NK-92 (cell line): ENCODE measurements around the gene TMEM179.
"Not testable (repeated sequence)": the region's sequence is repeated elsewhere in the genome, so short reads cannot be mapped to it uniquely, and the experiment has no call there.

Experiments
- DNase-seq: peaks from one replicate; lab custom pipeline; 2025; ENCODE audit not compliant: unreplicated experiment; lab: John Stamatoyannopoulos, UW

TMEM179 gene

GRCh38 chr14:104638190-104638589, 33.6 kb upstream of the TMEM179 start:
- no peak for DNase-seq

- DNase-seq = no peak
Measured at GRCh38 chr14:104637546-104638003, 33.0 kb upstream of the TMEM179 start.

GRCh38 chr14:104636846-104637545, 32.4 kb upstream of the TMEM179 start:
- not testable (repeated sequence) for DNase-seq

- no peak for DNase-seq
Measured at GRCh38 chr14:104636131-104636530, 31.6 kb upstream of the TMEM179 start.

GRCh38 chr14:104635717-104636116, 31.1 kb upstream of the TMEM179 start:
- no peak for DNase-seq

DNA sequence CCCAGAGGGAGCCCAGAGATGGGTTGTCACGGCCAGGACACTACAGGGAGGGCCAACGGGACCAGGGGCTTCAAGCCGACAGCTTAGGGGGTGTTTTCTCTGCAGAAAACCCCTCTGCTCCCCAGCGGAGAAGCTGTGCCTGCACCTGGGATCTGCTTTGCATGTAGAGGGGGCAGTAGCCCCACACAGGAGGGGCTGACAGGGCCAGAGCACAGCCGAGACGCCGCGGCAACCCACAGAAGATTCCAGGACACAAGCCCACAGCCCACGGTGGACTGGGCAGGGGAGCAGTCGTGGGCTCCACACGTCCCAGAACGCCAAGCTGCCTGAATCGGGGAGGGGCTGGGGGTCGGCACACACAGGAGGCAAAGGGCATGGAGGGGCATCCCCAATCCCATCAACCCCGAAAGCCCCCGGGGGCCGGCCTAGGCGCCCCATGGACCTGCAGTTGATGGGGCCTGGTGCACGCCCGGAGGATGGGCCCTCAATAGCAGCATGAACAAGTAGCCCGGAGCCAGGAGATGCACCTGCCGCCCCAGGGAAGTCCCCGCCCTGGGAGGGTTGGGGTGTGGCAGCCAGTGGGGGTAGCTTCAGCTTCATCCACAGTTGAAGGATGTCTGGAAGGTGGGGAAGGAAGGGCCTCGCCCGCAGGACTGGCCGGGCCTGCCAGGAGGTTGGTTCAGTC, 30.5 kb upstream of the TMEM179 start:
- no peak for DNase-seq

DNA sequence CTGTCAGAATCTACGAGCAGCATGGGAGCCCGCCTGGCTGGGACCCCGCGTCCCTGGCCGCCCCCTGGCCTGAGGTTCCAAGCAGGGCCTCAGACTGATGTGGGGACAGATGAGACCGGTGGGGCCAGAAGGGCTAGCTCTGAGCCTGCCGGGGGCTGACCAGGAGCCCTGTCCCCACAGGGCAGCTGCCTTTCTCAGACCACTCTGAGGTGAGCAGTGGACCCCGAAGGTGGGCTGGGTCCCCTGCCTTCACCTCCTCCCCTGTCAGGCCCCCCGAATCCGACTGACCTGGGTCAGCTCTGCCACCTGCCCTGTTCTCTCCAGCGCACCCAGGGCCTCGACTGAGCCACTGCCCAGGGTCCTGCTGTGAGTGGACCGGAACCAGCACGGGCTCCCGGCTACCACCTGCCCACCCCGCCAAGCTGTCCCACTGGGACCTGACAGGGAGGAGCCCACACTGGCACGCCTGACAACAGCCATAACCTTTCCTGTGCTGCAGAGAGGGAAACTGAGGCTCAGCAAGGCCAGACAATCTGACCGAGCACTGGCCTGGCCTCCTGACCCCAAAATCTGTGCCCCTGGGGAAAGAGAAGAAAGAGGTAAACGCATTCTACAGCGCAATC, 29.7 kb upstream of the TMEM179 start:
- no peak for DNase-seq

DNA sequence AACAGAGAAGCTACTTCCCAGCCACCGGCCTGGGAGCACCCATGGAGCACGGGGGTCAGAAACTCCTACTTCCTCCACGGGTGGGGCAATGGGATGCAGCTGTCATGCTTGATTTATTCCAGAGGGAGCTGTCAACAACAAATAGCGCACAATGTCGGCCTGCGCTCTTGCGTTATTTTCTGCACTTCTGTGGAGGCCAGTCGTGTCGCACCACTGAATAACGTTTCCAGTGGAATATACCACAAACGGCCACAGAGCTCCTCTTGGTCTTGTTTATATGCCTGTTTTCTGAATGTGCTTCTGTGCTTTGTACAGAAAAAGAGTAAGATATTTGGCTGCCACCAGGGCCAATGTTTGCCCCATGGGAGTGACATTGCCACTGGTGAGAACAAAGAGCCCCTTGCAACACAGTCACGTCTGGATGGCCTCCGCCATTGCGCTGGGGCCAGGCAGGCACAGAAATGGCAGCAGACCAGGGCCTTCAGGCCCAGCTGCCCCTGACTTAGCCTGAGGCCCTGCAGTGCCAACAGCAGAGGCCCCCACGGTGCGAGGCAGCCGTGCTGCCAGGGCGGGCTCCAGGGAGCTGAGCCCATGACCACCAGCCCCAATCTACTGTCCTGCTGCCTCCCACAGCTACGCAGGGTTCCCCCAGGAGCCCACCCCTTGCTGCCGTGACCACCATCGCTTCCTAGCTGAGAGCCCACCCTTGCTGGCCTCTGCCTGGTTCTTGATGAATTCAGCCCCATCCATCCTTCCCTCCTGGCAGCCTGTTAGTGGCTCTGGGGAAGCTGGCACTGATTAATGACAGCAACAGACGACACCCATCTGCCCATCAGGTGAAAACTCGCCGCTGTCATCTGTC, 28.9 kb upstream of the TMEM179 start:
- no peak for DNase-seq

- DNase-seq = no peak
Measured at GRCh38 chr14:104632781-104633180, 28.2 kb upstream of the TMEM179 start.

DNA sequence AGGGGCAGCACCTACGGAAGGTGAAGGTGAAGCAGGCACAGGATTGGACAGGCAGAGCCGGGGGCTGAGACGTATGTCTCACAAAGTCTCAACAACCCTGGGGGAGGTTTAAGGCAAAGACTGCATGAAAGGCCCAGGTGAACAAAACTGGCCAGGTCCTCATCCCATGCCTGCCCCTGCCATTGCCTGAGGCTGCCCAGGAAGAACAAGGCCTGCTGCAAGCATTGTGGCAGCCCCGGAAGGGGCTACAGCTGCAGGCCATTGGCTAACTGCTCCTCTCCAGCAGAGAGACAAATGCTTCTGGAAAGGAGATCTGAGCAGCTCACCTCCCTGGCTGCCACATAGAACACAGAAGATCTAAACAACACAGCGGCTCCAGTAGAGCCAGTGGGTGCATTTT, 20.4 kb upstream of the TMEM179 start:
- DNase-seq = no peak

- DNase-seq = no peak
Measured at GRCh38 chr14:104614126-104614812, 9.7 kb upstream of the TMEM179 start.

GRCh38 chr14:104611881-104612280, 7.3 kb upstream of the TMEM179 start:
- no peak for DNase-seq

DNA sequence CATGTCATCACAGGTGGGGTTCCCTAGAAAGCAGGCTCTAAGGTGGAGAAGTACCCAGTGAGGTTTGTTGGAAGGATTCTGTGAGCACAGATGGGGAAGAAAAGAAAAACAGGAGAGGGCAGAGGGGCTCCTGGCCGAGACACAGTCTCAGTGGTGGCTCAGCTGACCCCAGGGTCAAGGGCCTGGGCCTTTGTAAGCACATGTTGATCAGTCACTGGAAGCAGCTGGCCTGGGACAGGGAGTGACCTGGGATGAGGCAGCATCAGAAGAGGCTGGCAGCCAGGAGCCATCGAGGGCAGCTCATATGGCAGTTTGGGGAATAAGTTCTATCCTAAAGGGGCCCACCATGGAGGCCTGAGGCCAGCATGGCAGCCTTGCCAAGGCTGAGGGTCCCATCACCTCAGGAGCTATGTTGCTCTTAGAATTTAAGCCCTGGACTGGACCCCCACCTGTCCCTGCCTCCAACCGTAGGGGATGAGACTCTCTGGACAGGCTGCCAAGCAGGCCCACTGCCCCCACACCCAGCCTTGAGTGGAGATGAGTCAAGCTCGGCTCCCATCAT, 6.3 kb upstream of the TMEM179 start:
- no peak for DNase-seq

DNA sequence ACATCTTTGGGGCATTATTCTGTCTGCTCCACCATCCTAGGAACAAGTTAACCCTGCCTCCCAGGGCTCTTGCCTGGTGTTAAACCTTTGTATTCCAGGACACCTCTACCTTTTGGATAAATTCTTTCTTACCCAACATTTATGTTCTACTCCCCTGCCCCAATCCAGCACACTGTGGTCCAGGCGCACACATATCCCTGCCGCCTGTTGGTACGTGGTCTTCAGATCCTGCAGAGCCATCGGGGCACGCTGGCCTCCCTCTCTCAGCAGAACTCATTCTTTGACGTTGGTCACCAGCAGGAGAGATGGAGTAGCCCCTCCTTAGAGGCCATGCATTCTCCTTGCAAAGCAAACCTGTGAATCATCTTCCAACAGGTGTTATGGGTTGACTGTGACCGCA, 5.1 kb upstream of the TMEM179 start:
- no peak for DNase-seq

- DNase-seq = no peak
Measured at GRCh38 chr14:104603711-104604401, 716 bp downstream of the TMEM179 start.

DNA sequence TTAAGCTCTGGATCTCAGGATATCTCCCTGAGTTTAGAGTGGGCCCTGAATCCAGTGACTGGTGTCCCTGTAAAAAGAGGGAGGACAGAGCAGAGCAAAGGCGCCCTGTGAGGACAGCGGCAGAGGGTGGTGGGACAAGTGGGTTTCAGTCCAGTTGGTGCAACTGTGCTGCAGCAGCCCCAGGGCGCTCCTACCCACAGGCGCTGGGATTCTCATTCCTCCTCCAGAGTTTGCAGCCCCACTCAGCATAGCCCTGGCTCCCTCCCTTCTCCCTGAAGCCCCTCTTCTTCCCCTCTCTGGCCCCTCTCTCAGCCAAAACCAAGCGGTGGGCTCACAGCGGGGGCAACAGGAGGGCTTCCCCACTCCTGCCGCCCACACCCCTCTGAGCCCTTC, 1.6 kb downstream of the TMEM179 start:
- DNase-seq = no peak

DNA sequence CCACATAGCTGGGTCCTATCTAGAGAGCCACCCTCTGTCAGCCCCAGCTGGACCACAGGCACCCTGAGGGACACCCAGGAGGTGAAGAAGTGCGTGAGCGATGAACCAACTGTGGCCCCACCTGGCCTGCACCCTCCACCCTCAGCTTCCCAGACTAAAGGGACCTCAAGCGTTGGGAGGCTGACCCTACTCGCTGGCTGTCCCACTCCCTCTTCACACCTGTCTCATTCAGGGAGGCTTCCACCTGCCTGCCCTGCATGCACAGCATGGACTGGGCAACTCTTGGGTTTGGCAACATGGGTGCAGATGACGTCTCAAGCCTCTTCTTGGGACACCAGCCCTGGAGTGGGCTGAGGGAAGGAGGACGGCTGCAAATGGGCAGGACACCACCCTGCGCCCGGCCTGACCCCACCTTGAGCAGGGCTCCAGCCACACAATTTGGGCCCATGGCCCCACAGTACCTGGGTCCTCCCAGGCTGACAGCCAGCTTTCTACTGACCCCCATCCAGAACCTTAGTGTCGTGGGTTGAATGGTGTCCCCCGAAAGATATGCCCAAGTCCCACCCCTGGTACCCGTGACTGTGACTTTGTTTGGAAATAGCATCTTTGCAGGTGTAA, 2.1 kb downstream of the TMEM179 start:
- no peak for DNase-seq

GRCh38 chr14:104601786-104602185, 2.8 kb downstream of the TMEM179 start:
- no peak for DNase-seq

- DNase-seq = no peak
Measured at GRCh38 chr14:104600805-104601204, 3.8 kb downstream of the TMEM179 start.
